Sigmoid colon (tissue), 4 donors: ENCODE measurements around the gene ELAC1.

Experiments
- EP300 ChIP-seq, 4 donors: sonication (generic); formaldehyde crosslinking; IDR thresholded peaks; one replicate each; pipeline ENCODE4 v1.6.1; 2017; ENCODE audit warnings: antibody characterized with exemption in 4 of 4
- POLR2AphosphoS5 ChIP-seq, 4 donors: sonication (generic); formaldehyde crosslinking; IDR thresholded peaks; one replicate each; pipeline ENCODE4 v1.6.1; 2017; ENCODE audit warnings: antibody characterized with exemption in 4 of 4
- TF ChIP-seq, protein P1 (sequence below), 4 experiments: fragments of 450-650 bp in 3 of 4; fragments of 200-600 bp in 1 of 4; IDR thresholded peaks; one replicate each; pipeline ENCODE4 v1.5.1; 2016 to 2019; ENCODE audit warnings: antibody characterized with exemption in 4 of 4, mild to moderate bottlenecking in 3 of 4, moderate library complexity in 2 of 4

GRCh38 chr18:51012441-51012840 lies 44.6 kb downstream of the ELAC1 start:
- TF ChIP-seq POLR2AphosphoS5 (IDR thresholded peaks at IDR 0.05) (no peak), EP300 (IDR thresholded peaks at IDR 0.05) (no peak)
- TF ChIP-seq, protein P1, sequence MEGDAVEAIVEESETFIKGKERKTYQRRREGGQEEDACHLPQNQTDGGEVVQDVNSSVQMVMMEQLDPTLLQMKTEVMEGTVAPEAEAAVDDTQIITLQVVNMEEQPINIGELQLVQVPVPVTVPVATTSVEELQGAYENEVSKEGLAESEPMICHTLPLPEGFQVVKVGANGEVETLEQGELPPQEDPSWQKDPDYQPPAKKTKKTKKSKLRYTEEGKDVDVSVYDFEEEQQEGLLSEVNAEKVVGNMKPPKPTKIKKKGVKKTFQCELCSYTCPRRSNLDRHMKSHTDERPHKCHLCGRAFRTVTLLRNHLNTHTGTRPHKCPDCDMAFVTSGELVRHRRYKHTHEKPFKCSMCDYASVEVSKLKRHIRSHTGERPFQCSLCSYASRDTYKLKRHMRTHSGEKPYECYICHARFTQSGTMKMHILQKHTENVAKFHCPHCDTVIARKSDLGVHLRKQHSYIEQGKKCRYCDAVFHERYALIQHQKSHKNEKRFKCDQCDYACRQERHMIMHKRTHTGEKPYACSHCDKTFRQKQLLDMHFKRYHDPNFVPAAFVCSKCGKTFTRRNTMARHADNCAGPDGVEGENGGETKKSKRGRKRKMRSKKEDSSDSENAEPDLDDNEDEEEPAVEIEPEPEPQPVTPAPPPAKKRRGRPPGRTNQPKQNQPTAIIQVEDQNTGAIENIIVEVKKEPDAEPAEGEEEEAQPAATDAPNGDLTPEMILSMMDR (IDR thresholded peaks at IDR 0.05), result no peak
